Parathyroid adenoma (tissue), 2 donors: Measurements from ENCODE around the gene RAE1.

Experiments
- H2AFZ ChIP-seq: fragments of 300-600 bp; sonication (generic); one replicate; pipeline ENCODE4 v1.7.0; 2017; ENCODE audit warnings: antibody characterized with exemption, mild to moderate bottlenecking
- H3K27ac ChIP-seq: fragments of 300-600 bp; sonication (generic); one replicate; pipeline ENCODE4 v1.7.0; 2017
- H3K27me3 ChIP-seq: fragments of 300-600 bp; sonication (generic); one replicate; pipeline ENCODE4 v1.7.0; 2017; ENCODE audit warnings: low read length; ENCODE audit not compliant: control insufficient read depth, insufficient read depth
- H3K36me3 ChIP-seq: fragments of 300-600 bp; sonication (generic); one replicate; pipeline ENCODE4 v1.7.0; 2017; ENCODE audit warnings: low read length; ENCODE audit not compliant: control insufficient read depth, insufficient read depth
- H3K4me1 ChIP-seq: fragments of 300-600 bp; sonication (generic); one replicate; pipeline ENCODE4 v1.7.0; 2017; ENCODE audit warnings: control low read depth
- H3K4me2 ChIP-seq: fragments of 300-600 bp; sonication (generic); one replicate; pipeline ENCODE4 v1.7.0; 2017; ENCODE audit warnings: low read length
- H3K4me3 ChIP-seq: fragments of 300-600 bp; sonication (generic); one replicate; pipeline ENCODE4 v1.7.0; 2017; ENCODE audit warnings: low read depth, low read length
- H3K79me2 ChIP-seq: fragments of 300-600 bp; sonication (generic); one replicate; pipeline ENCODE4 v1.7.0; 2017; ENCODE audit warnings: control low read depth
- H3K9ac ChIP-seq: fragments of 300-600 bp; sonication (generic); one replicate; pipeline ENCODE4 v1.7.0; 2017; ENCODE audit warnings: mild to moderate bottlenecking
- H3K9me3 ChIP-seq: fragments of 300-600 bp; sonication (generic); one replicate; pipeline ENCODE4 v1.7.0; 2017; ENCODE audit warnings: low read length; ENCODE audit not compliant: control insufficient read depth
- TF ChIP-seq, protein P1 (sequence below): fragments of 300-600 bp; sonication (generic); IDR thresholded peaks from one replicate; pipeline ENCODE4 v1.7.0; 2017; ENCODE audit warnings: antibody characterized with exemption, mild to moderate bottlenecking
- donor health status: primary hyperparathyroidism.

RAE1 gene

DNA sequence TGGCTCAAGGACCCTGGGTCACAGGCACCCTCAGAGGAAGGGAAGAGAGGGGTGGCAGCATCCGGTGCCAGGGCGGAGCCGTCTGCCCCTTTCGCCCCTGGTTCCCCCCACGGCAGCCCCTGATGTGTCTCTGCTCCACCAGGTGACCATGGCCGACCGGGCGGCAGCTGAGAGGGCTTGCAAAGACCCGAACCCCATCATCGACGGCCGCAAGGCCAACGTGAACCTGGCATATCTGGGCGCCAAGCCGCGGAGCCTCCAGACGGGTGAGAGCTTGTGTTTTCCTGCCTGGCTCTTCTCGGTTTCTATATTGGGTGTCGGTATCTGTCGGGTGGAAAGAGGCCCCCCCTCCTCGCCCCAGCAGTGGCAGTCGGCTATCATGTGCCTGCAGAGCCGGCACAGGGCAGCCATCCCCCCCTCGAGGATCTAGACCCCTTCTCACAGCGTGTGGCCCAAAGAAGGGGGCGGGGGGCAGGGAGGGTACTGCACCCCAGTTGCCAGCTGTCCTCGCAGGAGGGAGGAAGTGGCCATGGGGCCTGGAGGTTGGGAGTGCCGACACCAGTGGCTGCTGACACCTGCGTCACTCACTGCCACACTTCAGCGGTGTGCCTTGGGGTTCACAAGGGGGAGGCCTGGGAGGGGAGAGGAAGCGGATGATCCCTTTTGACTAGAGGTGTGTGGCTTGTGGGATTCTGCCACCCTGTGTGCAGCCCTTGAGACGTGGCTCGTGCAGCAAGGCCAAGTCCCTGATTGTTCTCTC is 41.6 kb downstream of the RAE1 start:
- Histone ChIP-seq H3K27ac (no peak overlapping the region), H3K27me3 (no peaks in the 10 kb centered on the region), H3K4me1 (no peaks in the 10 kb centered on the region), H3K4me3 (peak overlapping the region; percentile 36), H3K9me3 (no peaks in the 10 kb centered on the region), H3K4me2 (peak overlapping the region; percentile 66), H2AFZ (no peak overlapping the region), H3K36me3 (no peaks in the 10 kb centered on the region), H3K9ac (no peak overlapping the region), H3K79me2 (no peaks in the 10 kb centered on the region)
- TF ChIP-seq, protein P1, sequence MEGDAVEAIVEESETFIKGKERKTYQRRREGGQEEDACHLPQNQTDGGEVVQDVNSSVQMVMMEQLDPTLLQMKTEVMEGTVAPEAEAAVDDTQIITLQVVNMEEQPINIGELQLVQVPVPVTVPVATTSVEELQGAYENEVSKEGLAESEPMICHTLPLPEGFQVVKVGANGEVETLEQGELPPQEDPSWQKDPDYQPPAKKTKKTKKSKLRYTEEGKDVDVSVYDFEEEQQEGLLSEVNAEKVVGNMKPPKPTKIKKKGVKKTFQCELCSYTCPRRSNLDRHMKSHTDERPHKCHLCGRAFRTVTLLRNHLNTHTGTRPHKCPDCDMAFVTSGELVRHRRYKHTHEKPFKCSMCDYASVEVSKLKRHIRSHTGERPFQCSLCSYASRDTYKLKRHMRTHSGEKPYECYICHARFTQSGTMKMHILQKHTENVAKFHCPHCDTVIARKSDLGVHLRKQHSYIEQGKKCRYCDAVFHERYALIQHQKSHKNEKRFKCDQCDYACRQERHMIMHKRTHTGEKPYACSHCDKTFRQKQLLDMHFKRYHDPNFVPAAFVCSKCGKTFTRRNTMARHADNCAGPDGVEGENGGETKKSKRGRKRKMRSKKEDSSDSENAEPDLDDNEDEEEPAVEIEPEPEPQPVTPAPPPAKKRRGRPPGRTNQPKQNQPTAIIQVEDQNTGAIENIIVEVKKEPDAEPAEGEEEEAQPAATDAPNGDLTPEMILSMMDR, result no peak

DNA sequence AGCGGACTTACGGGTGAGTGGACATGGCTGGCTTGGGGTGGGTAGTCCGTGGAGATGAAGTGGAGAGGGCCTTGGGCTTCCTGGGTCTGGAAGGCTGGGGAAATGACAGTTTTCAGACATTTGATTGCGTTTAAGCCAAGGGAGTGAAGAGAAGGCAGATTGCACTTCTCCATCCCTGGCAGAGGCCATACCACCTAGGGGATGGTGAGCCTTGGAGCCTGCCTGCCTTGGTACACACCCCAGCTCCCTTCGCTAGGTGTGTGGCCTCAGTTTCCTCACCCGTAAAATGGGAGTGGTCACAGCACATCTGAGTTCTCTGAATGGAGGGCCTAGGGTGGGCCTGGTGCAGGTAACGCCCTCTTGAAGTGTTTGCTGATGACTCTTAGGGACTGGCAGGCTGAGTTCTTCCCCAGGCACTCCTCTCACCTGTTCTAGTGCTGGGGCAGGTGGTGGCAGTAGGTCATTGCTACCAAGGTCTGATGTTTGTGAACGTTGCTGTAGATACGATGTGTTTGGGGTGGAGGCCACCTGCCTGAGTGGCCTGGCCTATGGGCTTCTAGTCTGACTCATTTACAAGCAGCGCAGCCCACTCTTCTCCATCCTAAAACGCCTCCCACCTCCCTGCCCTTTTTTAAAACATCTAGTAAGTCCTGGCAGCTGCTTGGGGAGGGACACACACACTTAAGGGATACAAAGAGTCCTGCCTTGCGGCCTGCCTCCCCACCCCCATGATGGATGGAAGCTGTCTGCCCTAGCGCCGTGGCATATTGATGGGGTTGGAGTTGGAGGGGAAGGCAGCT is 42.5 kb downstream of the RAE1 start:
- H3K79me2 ChIP-seq, result no peaks in the 10 kb centered on the region
- H3K27me3 ChIP-seq, result no peaks in the 10 kb centered on the region
- H3K9ac ChIP-seq, result no peak overlapping the region
- H3K9me3 ChIP-seq, result no peaks in the 10 kb centered on the region
- no peak overlapping the region for H3K27ac ChIP-seq
- TF ChIP-seq, protein P1, result no peak
- H3K4me3 ChIP-seq, result no peak overlapping the region
- H2AFZ ChIP-seq, result no peak overlapping the region
- H3K4me2 ChIP-seq, result no peak overlapping the region
- no peaks in the 10 kb centered on the region for H3K4me1 ChIP-seq
- H3K36me3 ChIP-seq, result no peaks in the 10 kb centered on the region

DNA sequence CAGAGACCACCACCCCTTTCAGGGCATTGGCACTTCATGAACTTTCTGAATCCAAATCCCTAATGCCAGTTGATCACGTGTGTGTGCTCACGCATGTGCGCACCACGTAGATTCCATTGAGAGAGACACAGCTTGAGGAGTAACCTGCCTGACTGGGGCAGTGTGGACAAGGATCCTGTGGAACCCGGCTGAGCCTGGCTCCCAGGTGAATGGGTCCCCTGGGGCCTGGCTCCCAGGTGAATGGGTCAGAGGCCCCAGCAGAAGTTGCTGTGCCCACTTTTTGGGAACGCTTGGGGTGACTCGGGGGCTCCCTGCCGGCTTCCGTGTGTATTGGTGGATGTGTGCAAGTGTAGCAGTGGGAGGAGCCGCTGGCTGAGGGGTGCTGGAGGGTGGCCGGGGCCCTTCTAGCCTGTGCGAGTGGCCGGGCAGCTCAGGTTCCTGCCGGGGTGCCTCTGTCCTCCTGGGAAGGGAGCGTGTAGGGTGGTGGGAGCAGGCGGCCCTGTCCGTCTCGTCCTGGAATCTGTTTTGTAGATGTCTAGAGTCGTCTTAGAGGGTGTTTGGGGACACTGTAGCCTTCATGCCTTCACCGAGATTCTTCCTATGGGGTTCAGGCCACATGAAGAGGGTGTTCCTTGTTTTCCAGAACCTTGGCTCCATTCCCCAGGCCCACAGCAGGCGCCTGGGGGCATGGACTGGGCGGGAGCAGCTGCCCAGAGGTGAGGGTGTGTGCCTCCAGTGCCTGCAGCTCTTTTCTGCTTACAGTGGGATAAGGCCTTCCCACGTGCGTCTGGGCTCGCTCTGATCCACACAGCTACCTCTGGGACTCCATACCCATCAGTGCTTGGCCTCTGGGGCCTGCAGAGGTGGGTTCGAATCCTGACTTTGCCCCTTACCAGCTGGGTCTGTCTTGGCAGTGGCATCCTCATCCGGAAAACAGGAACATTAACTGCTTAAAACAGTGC is 43.3 kb downstream of the RAE1 start:
- no peaks in the 10 kb centered on the region for H3K79me2 ChIP-seq
- H2AFZ ChIP-seq, result no peak overlapping the region
- no peaks in the 10 kb centered on the region for H3K27me3 ChIP-seq
- H3K27ac ChIP-seq, result no peak overlapping the region
- H3K9ac ChIP-seq, result no peak overlapping the region
- H3K4me2 ChIP-seq, result no peak overlapping the region
- TF ChIP-seq, protein P1, result no peak
- H3K9me3 ChIP-seq, result no peaks in the 10 kb centered on the region
- H3K4me1 ChIP-seq, result no peaks in the 10 kb centered on the region
- no peak overlapping the region for H3K4me3 ChIP-seq
- no peaks in the 10 kb centered on the region for H3K36me3 ChIP-seq

DNA sequence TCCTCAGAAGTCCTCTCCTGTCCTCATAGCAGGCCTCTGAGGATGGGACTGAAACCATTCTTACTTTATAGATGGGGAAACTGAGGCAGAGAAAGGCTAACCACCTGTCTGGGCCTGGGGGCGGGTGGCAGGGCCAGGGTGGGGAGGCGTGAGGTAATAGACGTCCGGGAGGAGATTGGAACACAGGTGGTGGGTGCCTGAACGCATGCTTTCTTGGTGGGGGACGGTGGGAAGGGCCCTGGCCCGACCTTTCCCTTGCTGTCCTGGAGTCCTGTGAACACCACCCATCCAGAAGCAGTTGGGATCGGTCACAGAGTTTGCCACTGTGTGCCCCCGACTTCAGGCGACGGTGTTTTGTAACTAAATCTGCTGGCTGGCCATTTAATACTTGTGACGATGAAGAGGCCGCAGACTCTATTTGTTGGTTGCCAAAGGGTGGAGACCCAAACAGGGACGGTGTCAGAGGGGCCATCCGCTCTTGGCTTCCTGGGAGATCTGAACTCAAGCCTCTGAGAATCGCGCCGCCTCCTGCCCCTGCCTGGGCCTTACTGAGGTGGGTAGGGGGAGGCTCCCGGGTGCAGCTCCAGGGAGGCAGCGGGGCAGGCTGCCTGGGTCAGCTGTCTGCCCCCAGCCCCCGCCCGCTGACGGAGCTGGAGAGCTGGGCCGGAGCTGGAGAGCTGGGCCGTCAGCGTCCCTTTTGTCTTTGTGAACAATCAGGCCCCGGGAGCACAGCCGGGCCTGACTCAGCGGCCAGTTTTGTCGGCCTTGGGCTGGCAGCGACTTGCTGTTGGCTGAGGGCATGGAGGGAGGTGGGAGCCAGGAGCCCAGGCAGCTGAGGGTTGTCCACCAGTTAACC is 44.3 kb downstream of the RAE1 start:
- no peaks in the 10 kb centered on the region for H3K9me3 ChIP-seq
- H3K4me2 ChIP-seq, result no peak overlapping the region
- H3K27ac ChIP-seq, result no peak overlapping the region
- H2AFZ ChIP-seq, result no peak overlapping the region
- TF ChIP-seq, protein P1, result no peak
- H3K36me3 ChIP-seq, result no peaks in the 10 kb centered on the region
- H3K79me2 ChIP-seq, result no peaks in the 10 kb centered on the region
- no peak overlapping the region for H3K9ac ChIP-seq
- no peak overlapping the region for H3K4me3 ChIP-seq
- no peaks in the 10 kb centered on the region for H3K27me3 ChIP-seq
- no peaks in the 10 kb centered on the region for H3K4me1 ChIP-seq
